GM18907 (cell line): Measurements from ENCODE around the gene COX6A1.
"Not testable (repeated sequence)": the region's sequence is repeated elsewhere in the genome, so short reads cannot be mapped to it uniquely, and the experiment has no call there.

ENCODE experiments used
- ATAC-seq: cut with Tn5 transposase; IDR thresholded peaks from one replicate; pipeline ENCODE4 v1.9.1; 2021; ENCODE audit warnings: mild to moderate bottlenecking, moderate library complexity; ENCODE audit not compliant: unreplicated experiment

COX6A1 gene

GRCh38 chr12:120466560-120467315, 28.8 kb downstream of the COX6A1 start:
- ATAC-seq = no peak

- ATAC-seq = no peak
Observed at GRCh38 chr12:120467439-120467838, 29.5 kb downstream of the COX6A1 start.

DNA sequence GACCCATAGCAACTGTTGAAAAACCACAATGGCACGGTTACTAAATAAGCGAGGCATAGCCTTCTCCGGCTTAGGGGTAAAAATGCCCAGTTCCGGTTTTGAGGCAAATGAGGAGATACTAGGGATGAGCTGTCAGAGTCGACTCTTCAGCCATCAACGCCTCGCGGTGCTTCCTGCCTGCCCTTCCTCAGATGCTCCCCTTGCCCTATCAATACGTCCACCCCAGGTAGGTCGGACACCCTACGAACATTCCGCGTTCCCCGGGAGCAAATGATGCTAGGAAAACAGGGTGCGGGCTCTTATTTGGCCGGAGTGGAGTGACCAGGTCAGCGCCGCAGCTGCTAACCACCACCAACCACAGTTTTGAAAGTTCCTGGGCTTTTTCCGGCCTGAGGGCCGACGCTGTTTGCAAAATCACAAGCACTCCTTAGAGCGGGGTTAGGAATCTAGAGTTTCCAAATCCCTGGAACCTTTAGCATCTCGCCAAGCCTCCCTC, 30.5 kb downstream of the COX6A1 start:
- ATAC-seq = peak; percentile 12

GRCh38 chr12:120468821-120469449, 31.0 kb downstream of the COX6A1 start:
- ATAC-seq = peak; percentile 30

DNA sequence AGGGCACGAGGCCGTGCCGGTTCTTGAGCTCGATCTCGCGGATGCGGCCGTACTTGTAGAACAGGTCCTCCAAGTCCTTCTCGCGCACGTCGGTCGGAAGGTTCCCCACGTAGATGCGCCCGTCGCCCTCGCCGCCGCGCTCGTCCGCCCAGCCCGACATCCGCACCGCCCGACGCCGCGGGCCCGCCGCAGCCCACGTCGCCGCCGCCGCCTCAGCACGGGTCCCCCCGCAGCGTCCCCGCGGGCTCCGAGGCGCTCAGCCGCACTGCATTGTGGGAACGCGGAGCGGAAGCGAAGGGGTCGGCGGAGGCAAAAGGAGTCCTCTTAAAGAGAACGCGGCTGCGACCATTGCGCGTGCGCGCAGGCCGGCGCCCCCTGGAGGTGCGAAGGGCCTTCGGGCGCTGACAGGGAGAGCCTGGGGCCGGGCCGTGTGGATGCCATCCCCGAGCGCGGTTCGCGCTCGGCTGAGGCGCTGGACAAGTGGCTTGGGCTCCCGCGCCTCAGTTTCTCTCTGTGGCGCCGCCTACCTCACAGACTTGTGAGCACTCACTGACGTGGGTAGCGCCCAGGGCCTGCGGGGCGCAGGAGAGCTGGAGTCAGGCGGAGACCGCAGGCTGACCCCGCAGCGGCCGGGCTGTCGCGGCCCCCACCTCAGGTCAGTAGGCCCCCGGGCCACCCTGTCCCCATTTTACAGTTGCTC, 31.7 kb downstream of the COX6A1 start, which contains the start of gene SRSF9:
Gene SRSF9 (minus strand): TSS at position 299 of the 700 bp plus-strand sequence. CDS start 139 bp downstream, at position 160.
- ATAC-seq = peak; percentile 75

GRCh38 chr12:120470150-120470784, 32.4 kb downstream of the COX6A1 start:
- no peak for ATAC-seq

DNA sequence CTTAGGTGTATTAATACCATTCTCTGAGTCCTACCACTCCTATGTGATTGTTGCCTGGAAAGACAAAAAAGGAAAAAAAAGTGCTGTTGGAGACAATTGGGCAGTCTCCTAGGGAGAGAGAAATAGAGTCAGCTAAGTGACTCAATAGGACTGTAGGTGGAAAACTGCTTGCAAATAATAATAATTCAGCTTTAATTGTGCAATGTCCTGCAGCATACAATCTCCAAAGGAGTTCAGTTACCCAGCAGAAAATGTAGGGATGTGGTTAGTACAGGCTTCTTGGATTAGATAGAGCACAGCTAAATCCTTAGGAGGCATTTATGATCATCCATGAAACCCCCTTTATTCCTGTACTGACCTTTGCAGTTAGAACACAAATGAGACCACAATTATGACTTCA, 34.6 kb downstream of the COX6A1 start:
- ATAC-seq = no peak

DNA sequence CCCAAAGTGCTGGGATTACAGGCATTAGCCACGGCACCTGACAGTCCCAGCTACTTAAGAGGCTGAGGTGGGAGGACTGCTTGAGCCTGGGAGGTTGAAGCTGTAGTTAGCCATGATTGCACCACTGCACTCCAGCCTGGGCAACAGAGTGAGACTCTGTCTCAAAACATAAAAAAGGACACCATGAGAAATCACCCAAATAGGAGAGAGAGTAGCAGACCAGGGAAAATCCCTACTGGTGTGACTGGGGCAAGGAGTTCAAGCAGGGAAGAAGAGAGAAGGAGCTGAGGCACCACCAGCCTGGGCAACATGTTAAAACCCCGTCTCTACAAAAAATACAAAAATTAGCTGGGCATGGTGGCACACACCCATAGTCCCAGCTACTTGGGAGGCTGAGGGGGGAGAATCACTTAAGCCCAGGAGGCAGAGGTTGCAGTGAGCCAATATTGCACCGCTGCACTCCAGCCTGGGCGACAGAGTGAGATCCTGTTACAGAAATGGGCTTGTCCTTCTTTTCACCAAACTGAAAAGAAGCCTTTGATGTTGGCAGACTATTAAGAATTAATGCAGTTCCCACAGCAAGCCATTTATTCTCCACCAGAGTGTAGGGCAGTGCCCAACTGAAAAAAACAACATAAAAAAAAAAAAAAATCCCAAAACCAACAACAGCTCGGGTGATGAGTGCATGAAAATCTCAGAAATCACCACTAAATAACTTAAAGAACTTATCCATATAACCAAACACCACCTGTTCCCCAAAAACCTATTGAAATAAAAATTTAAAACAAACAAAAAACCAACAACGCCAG, 36.1 kb downstream of the COX6A1 start:
- ATAC-seq = no peak

- no peak for ATAC-seq
Observed at GRCh38 chr12:120474616-120474960, 36.7 kb downstream of the COX6A1 start.

DNA sequence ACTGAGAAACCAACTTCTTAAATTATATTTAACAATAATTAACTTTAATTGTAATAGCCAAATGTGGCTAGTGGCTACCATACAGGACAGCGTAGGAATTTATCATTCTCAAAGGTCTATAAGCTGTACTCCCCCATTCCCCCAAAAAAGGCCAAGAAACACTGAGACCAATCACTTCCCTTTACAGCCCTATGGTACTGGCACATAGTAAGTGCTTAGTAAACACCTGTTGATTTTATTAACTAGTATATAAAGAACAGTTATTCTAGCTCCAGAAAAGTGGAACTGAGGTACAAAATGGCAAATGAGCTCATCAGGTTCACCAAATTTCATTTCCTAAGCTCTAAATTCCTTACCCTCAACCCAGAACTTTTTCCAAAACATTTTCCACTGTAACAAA, 37.7 kb downstream of the COX6A1 start:
- no peak for ATAC-seq

DNA sequence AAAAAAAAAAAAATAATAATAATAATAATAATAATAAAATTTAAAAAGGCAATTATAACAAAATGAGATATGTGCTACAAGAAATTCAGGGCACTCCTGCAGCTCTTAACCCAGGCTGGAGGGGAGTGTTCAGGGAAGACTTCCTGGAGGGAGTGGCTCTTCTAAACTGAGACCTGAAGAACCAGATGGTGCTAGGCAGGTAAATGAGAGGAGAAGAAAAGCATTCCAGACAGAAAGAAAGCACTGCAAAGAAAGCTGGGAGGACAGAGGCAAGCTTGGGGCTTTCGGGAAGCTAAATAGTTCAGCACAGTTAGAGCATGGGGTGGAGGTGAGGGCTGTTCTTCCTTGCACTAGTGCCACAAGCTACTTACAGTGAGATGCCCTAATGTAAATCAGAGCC, 41.5 kb downstream of the COX6A1 start:
- no peak for ATAC-seq

- no peak for ATAC-seq
Observed at GRCh38 chr12:120480211-120480610, 42.3 kb downstream of the COX6A1 start.

- ATAC-seq = no peak
Observed at GRCh38 chr12:120481022-120481767, 43.3 kb downstream of the COX6A1 start.

GRCh38 chr12:120483621-120484020, 45.7 kb downstream of the COX6A1 start:
- no peak for ATAC-seq

DNA sequence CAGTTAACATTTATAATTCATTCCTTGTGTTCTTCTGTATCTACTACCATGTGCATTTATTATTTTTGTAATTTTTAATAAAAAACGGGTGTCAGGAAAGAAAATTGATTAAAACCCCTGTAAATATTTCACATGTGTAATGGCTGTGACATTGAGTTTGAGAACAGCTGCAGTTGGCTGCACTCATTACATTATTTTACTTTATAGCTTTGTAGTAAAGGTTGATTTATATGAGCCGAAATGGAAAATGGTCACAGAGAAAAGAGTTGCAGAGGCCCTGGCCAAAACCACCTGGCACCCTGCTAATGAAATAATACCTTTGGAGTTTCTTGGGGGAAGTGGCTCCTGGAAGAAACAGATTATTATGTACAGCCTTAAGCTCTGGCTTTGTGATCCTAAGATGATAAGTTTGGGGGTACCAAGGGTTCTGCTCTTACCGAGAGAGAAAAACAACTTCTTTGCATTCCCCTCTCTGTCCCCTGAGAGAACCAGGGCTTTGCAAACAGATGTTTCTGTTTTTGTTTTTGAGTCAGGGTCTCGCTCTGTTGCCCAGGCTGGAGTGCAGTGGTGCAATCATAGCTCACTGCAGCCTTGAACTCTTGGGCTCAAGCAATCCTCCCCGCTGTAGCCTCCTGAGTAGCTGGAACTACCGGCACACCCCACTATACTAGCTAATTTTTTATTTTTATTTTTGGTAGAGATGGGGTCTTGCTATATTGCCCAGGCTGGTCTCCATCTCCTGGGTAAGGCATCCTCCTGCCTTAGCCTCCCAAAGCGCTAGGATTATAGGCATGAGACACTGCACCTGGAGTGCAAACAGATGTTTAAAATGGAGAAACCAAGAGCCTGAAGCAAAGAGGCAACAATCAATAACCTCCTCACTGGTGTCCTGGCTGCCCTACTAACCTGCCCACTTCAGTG, 48.3 kb downstream of the COX6A1 start:
- ATAC-seq = no peak

GRCh38 chr12:120487552-120487951, 49.6 kb downstream of the COX6A1 start:
- ATAC-seq = not testable (repeated sequence)

DNA sequence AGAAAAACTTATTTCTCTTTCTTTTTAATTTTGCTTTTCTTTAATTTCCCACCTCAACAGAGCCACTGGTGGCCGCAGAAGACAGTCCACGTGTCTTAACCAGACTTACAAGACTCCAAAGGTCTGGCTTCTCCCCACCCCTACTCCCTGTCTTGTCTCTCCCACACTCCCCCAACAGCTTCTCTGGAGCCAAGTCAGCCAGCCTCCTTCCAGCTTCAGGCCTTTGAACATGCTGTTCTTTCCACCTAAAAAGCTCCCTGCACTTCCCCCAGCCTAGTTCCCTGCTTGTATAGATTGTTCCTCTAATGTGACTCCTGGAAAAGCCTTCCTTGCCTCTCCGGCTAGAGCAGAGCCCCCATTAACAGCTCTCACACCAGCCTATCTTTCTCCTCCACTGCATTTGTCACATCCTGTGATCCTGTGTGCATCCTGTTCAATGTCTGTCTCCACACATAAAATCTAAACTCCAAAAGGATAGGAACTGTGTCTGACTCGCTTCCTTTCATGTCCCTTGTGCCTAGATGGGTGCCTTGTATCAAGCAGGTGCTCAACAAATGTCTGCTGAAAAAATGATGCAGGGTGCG, 50.2 kb downstream of the COX6A1 start:
- no peak for ATAC-seq

- no peak for ATAC-seq
Observed at GRCh38 chr12:120489018-120489417, 51.1 kb downstream of the COX6A1 start.
